Liver (tissue), 3 donors: ENCODE data around the gene CTNNA2.

ENCODE experiments used
- ATF3 ChIP-seq: IDR thresholded peaks from 2 replicates; pipeline ENCODE4 v1.6.1; 2016; ENCODE audit warnings: antibody characterized with exemption
- CTCF ChIP-seq: fragments of 150-350 bp; IDR thresholded peaks from 2 replicates; pipeline ENCODE4 v1.5.1; 2017; ENCODE audit warnings: improper control_type of control experiment, low read depth, low read length; ENCODE audit not compliant: missing input control
- EGR1 ChIP-seq, 2 donors: IDR thresholded peaks; 2 replicates each; pipeline ENCODE4 v1.6.1; 2016 to 2018; ENCODE audit warnings: antibody characterized with exemption in 2 of 2, low read depth in 2 of 2
- FOXA1 ChIP-seq: IDR thresholded peaks from 2 replicates; pipeline ENCODE4 v1.6.1; 2016; ENCODE audit warnings: antibody characterized with exemption
- HNF4A ChIP-seq, 2 donors: conservative IDR thresholded peaks; 2 replicates each; pipeline ENCODE4 v1.6.1; 2016; ENCODE audit warnings: antibody characterized with exemption in 2 of 2, mild to moderate bottlenecking in 2 of 2
- JUND ChIP-seq, 2 donors: IDR thresholded peaks; 2 replicates each; pipeline ENCODE4 v1.6.1; 2016; ENCODE audit warnings: antibody characterized with exemption in 2 of 2
- MAX ChIP-seq: IDR thresholded peaks from 2 replicates; pipeline ENCODE4 v1.6.1; 2016; ENCODE audit warnings: antibody characterized with exemption
- NR2F2 ChIP-seq: IDR thresholded peaks from 2 replicates; pipeline ENCODE4 v1.6.1; 2016; ENCODE audit warnings: antibody characterized with exemption
- RAD21 ChIP-seq, 2 donors: IDR thresholded peaks; 2 replicates each; pipeline ENCODE4 v1.6.1; 2016; ENCODE audit warnings: antibody characterized with exemption in 2 of 2, mild to moderate bottlenecking in 2 of 2
- REST ChIP-seq: IDR thresholded peaks from 2 replicates; pipeline ENCODE4 v1.6.1; 2016; ENCODE audit warnings: antibody characterized with exemption, mild to moderate bottlenecking
- RXRA ChIP-seq, 2 donors: IDR thresholded peaks; 2 replicates each; pipeline ENCODE4 v1.6.1; 2017 to 2018; ENCODE audit warnings: antibody characterized with exemption in 2 of 2, mild to moderate bottlenecking in 1 of 2
- TAF1 ChIP-seq: conservative IDR thresholded peaks from 2 replicates; pipeline ENCODE4 v1.6.1; 2016; ENCODE audit warnings: antibody characterized with exemption, mild to moderate bottlenecking
- YY1 ChIP-seq: IDR thresholded peaks from 2 replicates; pipeline ENCODE4 v1.6.1; 2016; ENCODE audit warnings: antibody characterized with exemption, mild to moderate bottlenecking
- ZBTB33 ChIP-seq: IDR thresholded peaks from 2 replicates; pipeline ENCODE4 v1.6.1; 2016; ENCODE audit warnings: antibody characterized with exemption
- donor health status: healthy.
- donor health status: healthy.

GRCh38 chr2:79554899-79555298 is 42.0 kb downstream of the CTNNA2 start:
- TF ChIP-seq MAX (no peak), TAF1 (no peak), CTCF (no peak), ATF3 (no peak), HNF4A (conservative IDR thresholded peaks at IDR 0.05) (no peak), NR2F2 (no peak), RXRA (IDR thresholded peaks at IDR 0.05) (no peak), JUND (IDR thresholded peaks at IDR 0.05) (no peak), RAD21 (IDR thresholded peaks at IDR 0.05) (no peak), FOXA1 (no peak), REST (no peak), ZBTB33 (no peak), YY1 (no peak), EGR1 (IDR thresholded peaks at IDR 0.05; ENCODE audit: low read depth in 2 of 2) (no peak)
